Motor neuron (in vitro differentiated cells): ENCODE measurements around the gene SLC4A11. TPM values are rescaled to one million over a fixed set of nuclear protein-coding genes. Genes with fewer than 3 reads are reported as not detected.
"Not testable (repeated sequence)": the region's sequence is repeated elsewhere in the genome, so short reads cannot be mapped to it uniquely, and the experiment has no call there.

Source experiments
- ATAC-seq, 8 experiments: fragments of 200-7000 bp; cut with Tn5 transposase; replicated peaks in 6 of 8; 2 replicates each; pipeline ENCODE4 v1.8.0; 2021; ENCODE audit warnings: mild to moderate bottlenecking in 8 of 8, moderate library complexity in 8 of 8
- H3K27ac ChIP-seq, 2 donors: fragments of 250-450 bp; sonication (Bioruptor Pico); 2 replicates each; pipeline ENCODE4 v1.9.0; 2021; ENCODE audit warnings: antibody characterized with exemption in 2 of 2, mild to moderate bottlenecking in 2 of 2, moderate library complexity in 1 of 2
- H3K4me1 ChIP-seq, 2 donors: fragments of 250-450 bp; sonication (Bioruptor Pico); replicated peaks in 1 of 2; 2 replicates each; pipeline ENCODE4 v1.6.1; 2021; ENCODE audit warnings: antibody characterized with exemption in 2 of 2, mild to moderate bottlenecking in 2 of 2, moderate library complexity in 1 of 2
- H3K4me3 ChIP-seq, 5 donors: fragments of 250-450 bp; sonication (Bioruptor Pico); 2 replicates each; pipeline ENCODE4 v1.9.0; 2021; ENCODE audit warnings: antibody characterized with exemption in 5 of 5, mild to moderate bottlenecking in 5 of 5, moderate library complexity in 4 of 5
- WGBS, 10 experiments: fragments of 450-650 bp; shearing (Covaris generic); methylation state at CpG; one replicate each; pipeline ENCODE4 v1.0.0; 2022; 5-methylcytosine and 5-hydroxymethylcytosine counted together
- in situ Hi-C, 9 experiments: fragments of 400-800 bp; cut with MboI; loops; one replicate each; pipeline ENCODE4 v1.15.0; 2021; ENCODE audit warnings: low sequenced_read_pairs in 9 of 9, low pct_unique_long_range_greater_than_20kb in 2 of 9; ENCODE audit not compliant: unreplicated experiment in 9 of 9
- total RNA-seq, 8 experiments: library from RNA; unstranded; fragments of 300-600 nt; gene quantifications; 2 replicates each; pipeline versions ENCODE4 v1.2.3 to v1.2.4, GENCODE V29; 2022

The SLC4A11 gene
- total RNA-seq, 8 experiments from 2014 or later = 0.05 to 19.6 (median 1.3) TPM

- 50% methylated on average over 2 of the region's 9 CpGs; no CpG with 5 or more reads in 9 of the 10 experiments for WGBS, 10 experiments
- peaks cover 4 to 5% of the 10 kb centered on the region in 2 donors for H3K4me1 ChIP-seq
- H3K4me3 ChIP-seq = peak overlapping the region; percentile 60 to 89 (median 77)
- H3K27ac ChIP-seq = peak overlapping the region in 1 of 2 donors; percentile 90
- ATAC-seq = no peak
- in situ Hi-C loops = loop anchor here in 1 of 9 experiments (25.0 kb wide), 1 partner anchor 109 kb away; no protein-coding TSS in a partner anchor
Measured at GRCh38 chr20:3202965-3203314, 36.0 kb downstream of the SLC4A11 start.

GRCh38 chr20:3199976-3200755 lies 38.8 kb downstream of the SLC4A11 start:
- WGBS, 10 experiments = 86 to 100% (median 98%) methylated on average over 1 to 10 of the region's 27 CpGs; no CpG with 5 or more reads in 3 of the 10 experiments
- Histone ChIP-seq H3K4me3 (no peak overlapping the region), H3K27ac (no peak overlapping the region), H3K4me1 (peaks cover 4 to 5% of the 10 kb centered on the region in 2 donors)
- no peak for ATAC-seq
- in situ Hi-C loops = loop anchor here in 1 of 9 experiments (25.0 kb wide), 1 partner anchor 112 kb away; no protein-coding TSS in a partner anchor

- Histone ChIP-seq H3K4me3 (no peak overlapping the region), H3K4me1 (peaks cover 4 to 5% of the 10 kb centered on the region in 2 donors), H3K27ac (no peak overlapping the region)
- in situ Hi-C loops = no loop called here
- WGBS, 10 experiments = 0 to 100% (median 50%) methylated on average over 1 to 2 of the region's 2 CpGs; no CpG with 5 or more reads in 1 of the 10 experiments
- no peak for ATAC-seq
Measured at GRCh38 chr20:3199206-3199605, 39.8 kb downstream of the SLC4A11 start.

- WGBS, 10 experiments = 55 to 100% (median 88%) methylated on average over 3 to 7 of the region's 7 CpGs; no CpG with 5 or more reads in 2 of the 10 experiments
- no peaks in the 10 kb centered on the region for H3K4me1 ChIP-seq
- no peak overlapping the region for H3K27ac ChIP-seq
- in situ Hi-C loops = no loop called here
- no peak overlapping the region for H3K4me3 ChIP-seq
- peak in 2 of 8 experiments; percentile 66 to 82 for ATAC-seq
Measured at GRCh38 chr20:3195590-3196237, 43.3 kb downstream of the SLC4A11 start.

- H3K4me1 ChIP-seq = no peaks in the 10 kb centered on the region
- no peak overlapping the region for H3K4me3 ChIP-seq
- in situ Hi-C loops = no loop called here
- 80 to 100% (median 80%) methylated on average over 1 to 3 of the region's 10 CpGs; no CpG with 5 or more reads in 5 of the 10 experiments for WGBS, 10 experiments
- ATAC-seq = no peak
- H3K27ac ChIP-seq = no peak overlapping the region
Measured at GRCh38 chr20:3194617-3195280, 44.2 kb downstream of the SLC4A11 start.

- in situ Hi-C loops = no loop called here
- WGBS, 10 experiments = 40 to 100% (median 90%) methylated on average over 1 to 3 of the region's 14 CpGs; no CpG with 5 or more reads in 6 of the 10 experiments
- Histone ChIP-seq H3K4me1 (no peaks in the 10 kb centered on the region), H3K27ac (no peak overlapping the region), H3K4me3 (no peak overlapping the region)
- no peak for ATAC-seq
Measured at GRCh38 chr20:3193806-3194616, 45.0 kb downstream of the SLC4A11 start.

GRCh38 chr20:3192226-3193015 lies 46.6 kb downstream of the SLC4A11 start:
- Histone ChIP-seq H3K4me3 (no peak overlapping the region), H3K4me1 (no peaks in the 10 kb centered on the region), H3K27ac (no peak overlapping the region)
- in situ Hi-C loops = no loop called here
- WGBS, 10 experiments = 83 to 100% (median 99%) methylated on average over 1 to 12 of the region's 18 CpGs; no CpG with 5 or more reads in 2 of the 10 experiments
- no peak for ATAC-seq

GRCh38 chr20:3190681-3191111 lies 48.3 kb downstream of the SLC4A11 start:
- peak in 1 of 8 experiments; percentile 15 for ATAC-seq
- 100% methylated on average over 1 of the region's 14 CpGs; no CpG with 5 or more reads in 9 of the 10 experiments for WGBS, 10 experiments
- Histone ChIP-seq H3K27ac (no peak overlapping the region), H3K4me3 (no peak overlapping the region), H3K4me1 (no peaks in the 10 kb centered on the region)
- in situ Hi-C loops = no loop called here

- Histone ChIP-seq H3K4me1 (no peaks in the 10 kb centered on the region), H3K4me3 (no peak overlapping the region), H3K27ac (no peak overlapping the region)
- WGBS, 10 experiments = 60 to 100% (median 93%) methylated on average over 1 to 2 of the region's 4 CpGs; no CpG with 5 or more reads in 7 of the 10 experiments
- in situ Hi-C loops = no loop called here
- ATAC-seq = no peak
Measured at GRCh38 chr20:3189561-3190131, 49.3 kb downstream of the SLC4A11 start.

- H3K4me3 ChIP-seq = no peak overlapping the region
- no peaks in the 10 kb centered on the region for H3K4me1 ChIP-seq
- no peak for ATAC-seq
- WGBS, 10 experiments = 90 to 100% (median 98%) methylated on average over 1 to 3 of the region's 3 CpGs; no CpG with 5 or more reads in 6 of the 10 experiments
- H3K27ac ChIP-seq = no peak overlapping the region
- in situ Hi-C loops = no loop called here
Measured at GRCh38 chr20:3188823-3189413, 50.1 kb downstream of the SLC4A11 start.

- H3K27ac ChIP-seq, ATAC-seq, in situ Hi-C loops, H3K4me1 ChIP-seq, H3K4me3 ChIP-seq: not testable (repeated sequence)
- 90 to 100% (median 96%) methylated on average over 1 to 9 of the region's 9 CpGs; no CpG with 5 or more reads in 1 of the 10 experiments for WGBS, 10 experiments
Measured at GRCh38 chr20:3187861-3188260, 51.1 kb downstream of the SLC4A11 start.
